ENCODE measurements around the gene KCNK3. TPM values are rescaled to one million over a fixed set of nuclear protein-coding genes. Genes with fewer than 3 reads are reported as not detected.

KCNK3 gene
- total and polyA plus RNA-seq, 11 donors: 0.61 to 12.2 (median 2.1) TPM

- TF ChIP-seq POLR2A (IDR thresholded peaks at IDR 0.05) (no peak), CTCF (IDR thresholded peaks at IDR 0.05) (no peak)
- WGBS, 4 donors: 84 to 89% (median 87%) methylated on average over 6 to 14 of the region's 14 CpGs
- no peak overlapping the region for H3K4me3 ChIP-seq
- intact Hi-C loops (cut with DNase I): no loop called here
- H3K27me3 ChIP-seq: peaks cover 0 to 13% (median 0%) of the 10 kb centered on the region in 9 donors
- ATAC-seq (no peak), DNase-seq (no peak)
- no peaks in the 10 kb centered on the region for H3K36me3 ChIP-seq
- no peak overlapping the region for H3K27ac ChIP-seq
- peaks cover 0 to 5% (median 0%) of the 10 kb centered on the region in 12 donors for H3K9me3 ChIP-seq
- H3K4me1 ChIP-seq: no peaks in the 10 kb centered on the region
These were observed 18.3 kb upstream of the KCNK3 start for GRCh38 chr2:26674002-26674751.

- Histone ChIP-seq H3K4me1 (no peaks in the 10 kb centered on the region), H3K36me3 (no peaks in the 10 kb centered on the region), H3K27ac (no peak overlapping the region), H3K9me3 (peaks cover 0 to 5% (median 0%) of the 10 kb centered on the region in 12 donors), H3K4me3 (no peak overlapping the region), H3K27me3 (peaks cover 0 to 11% (median 0%) of the 10 kb centered on the region in 9 donors)
- intact Hi-C loops (cut with DNase I): no loop called here
- WGBS, 4 donors: 75 to 88% (median 82%) methylated on average over 13 of the region's 13 CpGs
- DNase-seq: no peak
- TF ChIP-seq POLR2A (IDR thresholded peaks at IDR 0.05) (no peak), CTCF (IDR thresholded peaks at IDR 0.05) (no peak)
- ATAC-seq: no peak
These were observed 17.8 kb upstream of the KCNK3 start for GRCh38 chr2:26674771-26675170.

- H3K27ac ChIP-seq: no peak overlapping the region
- H3K9me3 ChIP-seq: peaks cover 0 to 5% (median 0%) of the 10 kb centered on the region in 12 donors
- intact Hi-C loops (cut with DNase I): no loop called here
- no peak for TF ChIP-seq CTCF (IDR thresholded peaks at IDR 0.05)
- no peak for TF ChIP-seq POLR2A (IDR thresholded peaks at IDR 0.05)
- ATAC-seq: peak in 1 of 4 donors; percentile 42
- no peak overlapping the region for H3K4me3 ChIP-seq
- peaks cover 0 to 7% (median 0%) of the 10 kb centered on the region in 9 donors for H3K27me3 ChIP-seq
- no peaks in the 10 kb centered on the region for H3K36me3 ChIP-seq
- 85 to 93% (median 88%) methylated on average over 6 of the region's 6 CpGs for WGBS, 4 donors
- DNase-seq: no peak
- H3K4me1 ChIP-seq: no peaks in the 10 kb centered on the region
These were observed 16.8 kb upstream of the KCNK3 start for GRCh38 chr2:26675651-26676255.

- no peak for ATAC-seq
- Histone ChIP-seq H3K4me1 (peaks cover 0 to 5% (median 0%) of the 10 kb centered on the region in 12 donors), H3K36me3 (no peaks in the 10 kb centered on the region), H3K9me3 (peaks cover 0 to 5% (median 0%) of the 10 kb centered on the region in 12 donors), H3K4me3 (no peak overlapping the region), H3K27me3 (peaks cover 0 to 7% (median 0%) of the 10 kb centered on the region in 9 donors), H3K27ac (no peak overlapping the region)
- WGBS, 4 donors: 91 to 97% (median 94%) methylated on average over 4 of the region's 4 CpGs
- DNase-seq: no peak
- intact Hi-C loops (cut with DNase I): no loop called here
- TF ChIP-seq POLR2A (IDR thresholded peaks at IDR 0.05) (no peak), CTCF (IDR thresholded peaks at IDR 0.05) (no peak)
These were observed 14.5 kb upstream of the KCNK3 start for GRCh38 chr2:26678035-26678434.
